Breast epithelium (tissue), 4 donors: ENCODE measurements around the gene SNIP1. TPM values are rescaled to one million over a fixed set of nuclear protein-coding genes. Genes with fewer than 3 reads are reported as not detected.
A peak's percentile ranks its signal among the peaks of the same experiment; 100 is the strongest.

Source experiments
- DNase-seq, 2 donors: peaks; one replicate each; pipeline ENCODE4 v3.0.0-alpha.2; 2019; ENCODE audit warnings: low spot score in 2 of 2
- H3K27ac ChIP-seq, 2 donors: fragments of 200-600 bp; sonication (generic) in 1 of 2; one replicate each; pipeline ENCODE4 v1.5.1; 2016 to 2019; ENCODE audit warnings: mild to moderate bottlenecking in 1 of 2
- H3K27me3 ChIP-seq, 2 donors: fragments of 200-600 bp; sonication (generic) in 1 of 2; one replicate each; pipeline versions ENCODE4 v1.5.1 to v1.6.0; 2017 to 2019; ENCODE audit warnings: control low read depth in 1 of 2, mild to moderate bottlenecking in 1 of 2
- H3K36me3 ChIP-seq: fragments of 200-600 bp; one replicate; pipeline ENCODE4 v1.5.1; 2019
- H3K4me1 ChIP-seq, 2 donors: fragments of 200-600 bp; sonication (generic); one replicate each; pipeline ENCODE4 v1.5.1; 2016 to 2019; ENCODE audit warnings: control low read depth in 1 of 2
- H3K4me3 ChIP-seq, 3 donors: fragments of 200-600 bp; sonication (generic); 1 replicate in 2 of 3; 2 replicates in 1 of 3; pipeline ENCODE4 v1.5.1; 2016 to 2019; ENCODE audit warnings: mild to moderate bottlenecking in 3 of 3, moderate library complexity in 2 of 3
- H3K9me3 ChIP-seq, 2 donors: fragments of 200-600 bp; sonication (generic) in 1 of 2; one replicate each; pipeline ENCODE4 v1.5.1; 2016 to 2019; ENCODE audit warnings: control low read depth in 1 of 2
- POLR2A ChIP-seq: fragments of 450-650 bp; IDR thresholded peaks from one replicate; pipeline ENCODE4 v1.6.1; 2016; ENCODE audit warnings: antibody characterized with exemption, mild to moderate bottlenecking, moderate library complexity
- POLR2AphosphoS5 ChIP-seq, 3 donors: sonication (generic); formaldehyde crosslinking; IDR thresholded peaks; one replicate each; pipeline ENCODE4 v1.6.1; 2017; ENCODE audit warnings: antibody characterized with exemption in 3 of 3
- intact Hi-C: fragments of 100-400 bp; cut with DNase I; formaldehyde crosslinking; loops from one replicate; pipeline ENCODE4 v1.15.1; 2023; ENCODE audit warnings: low total_unique reads
- total RNA-seq, 3 donors: library from RNA; depleted of rRNA; stranded (reverse); fragments of >200 nt; gene quantifications; one replicate each; pipeline ENCODE4 v1.1.0, GENCODE V29; 2016
- TF ChIP-seq, protein P1 (sequence below), 3 donors: fragments of 450-650 bp; IDR thresholded peaks; one replicate each; pipeline ENCODE4 v1.5.1; 2016 to 2017; ENCODE audit warnings: antibody characterized with exemption in 3 of 3, mild to moderate bottlenecking in 3 of 3, moderate library complexity in 3 of 3

The SNIP1 gene
- total RNA-seq, 3 donors from 2014 or later, result 11.4 to 22.7 (median 14.7) TPM

DNA sequence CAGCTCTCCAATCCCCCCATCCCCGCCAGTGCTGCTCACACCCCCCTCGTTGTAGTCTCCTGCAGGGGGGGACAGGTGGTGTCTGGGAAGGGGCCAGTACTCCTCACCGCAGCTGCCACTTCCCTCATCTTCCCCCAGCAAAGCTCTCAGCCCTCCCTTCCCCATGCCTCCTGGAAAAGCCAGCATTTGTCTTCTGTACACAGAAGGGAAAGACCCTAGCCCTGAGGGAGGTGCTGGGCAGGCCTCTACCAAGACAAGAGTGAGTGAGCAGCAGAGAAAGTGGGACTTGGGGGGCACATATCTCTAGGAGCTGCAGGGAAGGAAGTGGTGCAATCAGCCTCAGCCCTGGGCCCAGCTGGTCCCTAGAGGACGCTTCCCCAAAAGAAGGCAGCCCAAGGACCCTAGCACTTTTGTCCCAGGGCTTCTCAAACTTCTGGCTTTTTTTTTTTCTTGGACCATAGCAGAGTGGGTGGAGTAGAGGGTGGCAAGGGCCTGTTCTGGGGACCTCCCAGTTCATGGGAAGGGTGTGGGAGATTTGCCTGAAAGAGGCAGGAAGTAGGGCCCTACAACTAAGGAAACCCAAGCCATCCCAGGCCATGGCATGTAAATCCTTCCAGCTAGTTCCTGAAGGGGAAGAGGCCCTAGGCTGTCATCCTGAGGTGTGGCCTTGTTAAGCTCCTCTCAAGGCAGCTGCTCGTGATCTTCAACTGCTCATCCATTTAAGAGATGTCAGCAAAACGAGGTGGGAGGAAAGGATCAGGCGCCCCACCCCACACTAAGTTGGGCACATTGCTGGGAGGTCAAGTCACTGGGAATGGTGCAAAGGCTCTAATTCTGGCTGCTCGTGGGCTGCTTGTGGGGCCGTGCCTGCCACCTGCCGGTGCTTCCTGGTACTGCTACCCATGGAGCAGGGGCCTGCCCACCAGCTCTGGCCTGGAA lies 67.1 kb downstream of the SNIP1 start:
- peak; percentile 65 to 77 for DNase-seq
- Histone ChIP-seq H3K27me3 (no peaks in the 10 kb centered on the region), H3K4me3 (no peak overlapping the region), H3K27ac (peak overlapping the region; percentile 94 to 99), H3K4me1 (peaks cover 15 to 37% of the 10 kb centered on the region in 2 donors), H3K36me3 (peaks cover 9% of the 10 kb centered on the region), H3K9me3 (no peaks in the 10 kb centered on the region)
- TF ChIP-seq POLR2A (no peak), POLR2AphosphoS5 (IDR thresholded peaks at IDR 0.05) (peak in 2 of 3 donors; percentile 45 to 63)
- TF ChIP-seq, protein P1, sequence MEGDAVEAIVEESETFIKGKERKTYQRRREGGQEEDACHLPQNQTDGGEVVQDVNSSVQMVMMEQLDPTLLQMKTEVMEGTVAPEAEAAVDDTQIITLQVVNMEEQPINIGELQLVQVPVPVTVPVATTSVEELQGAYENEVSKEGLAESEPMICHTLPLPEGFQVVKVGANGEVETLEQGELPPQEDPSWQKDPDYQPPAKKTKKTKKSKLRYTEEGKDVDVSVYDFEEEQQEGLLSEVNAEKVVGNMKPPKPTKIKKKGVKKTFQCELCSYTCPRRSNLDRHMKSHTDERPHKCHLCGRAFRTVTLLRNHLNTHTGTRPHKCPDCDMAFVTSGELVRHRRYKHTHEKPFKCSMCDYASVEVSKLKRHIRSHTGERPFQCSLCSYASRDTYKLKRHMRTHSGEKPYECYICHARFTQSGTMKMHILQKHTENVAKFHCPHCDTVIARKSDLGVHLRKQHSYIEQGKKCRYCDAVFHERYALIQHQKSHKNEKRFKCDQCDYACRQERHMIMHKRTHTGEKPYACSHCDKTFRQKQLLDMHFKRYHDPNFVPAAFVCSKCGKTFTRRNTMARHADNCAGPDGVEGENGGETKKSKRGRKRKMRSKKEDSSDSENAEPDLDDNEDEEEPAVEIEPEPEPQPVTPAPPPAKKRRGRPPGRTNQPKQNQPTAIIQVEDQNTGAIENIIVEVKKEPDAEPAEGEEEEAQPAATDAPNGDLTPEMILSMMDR (IDR thresholded peaks at IDR 0.05), result peak; percentile 97 to 98 (median 98)
- intact Hi-C loops, result no loop called here

DNA sequence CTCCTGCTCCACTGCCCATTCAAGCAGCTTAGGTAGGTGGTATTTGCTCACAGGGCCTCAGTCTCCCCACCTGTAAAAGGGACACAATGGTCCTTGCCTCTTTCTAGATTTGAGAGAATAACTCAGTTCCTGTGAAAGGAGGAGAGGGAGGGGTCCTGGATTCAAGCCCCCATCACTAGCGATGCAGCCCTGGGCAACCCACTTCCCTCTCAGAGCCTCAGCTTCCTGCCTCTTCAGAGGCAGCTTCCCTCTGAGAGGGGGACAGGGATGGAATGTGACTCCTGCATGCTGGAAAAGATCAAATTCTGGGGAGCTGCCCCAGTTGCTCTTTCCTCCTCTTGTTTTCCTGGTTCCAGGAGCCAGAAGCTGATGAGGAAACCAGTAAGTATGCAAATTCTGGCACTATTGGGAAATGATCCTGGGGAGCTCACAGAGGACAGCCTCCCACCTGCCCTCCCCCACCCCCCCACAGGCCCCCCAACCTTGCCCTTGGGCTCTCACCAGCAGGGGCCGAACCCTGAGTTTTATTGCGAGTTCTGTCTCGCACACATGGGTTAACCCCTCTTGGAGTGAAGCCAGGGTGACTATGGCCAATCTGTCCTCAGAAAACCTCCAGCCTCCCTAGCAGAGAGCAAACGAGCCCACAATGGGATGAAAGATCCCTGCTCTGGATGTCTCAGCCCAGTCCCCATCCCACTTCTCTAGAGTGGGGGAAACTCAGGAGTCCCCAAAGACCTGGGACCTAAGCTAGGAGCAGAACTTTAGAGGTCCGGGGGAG lies 68.0 kb downstream of the SNIP1 start:
- DNase-seq, result no peak
- H3K27ac ChIP-seq, result peak overlapping the region; percentile 94 to 99
- H3K9me3 ChIP-seq, result no peaks in the 10 kb centered on the region
- no peaks in the 10 kb centered on the region for H3K27me3 ChIP-seq
- no peak overlapping the region for H3K4me3 ChIP-seq
- peaks cover 15 to 37% of the 10 kb centered on the region in 2 donors for H3K4me1 ChIP-seq
- intact Hi-C loops, result no loop called here
- TF ChIP-seq POLR2AphosphoS5 (IDR thresholded peaks at IDR 0.05), result no peak
- no peak for TF ChIP-seq POLR2A
- TF ChIP-seq, protein P1 (IDR thresholded peaks at IDR 0.05), result no peak
- H3K36me3 ChIP-seq, result peaks cover 9% of the 10 kb centered on the region

Other genes starting within 250 kb of the SNIP1 start
- gene ZC3H12A, start 79.7 kb downstream of the SNIP1 start, total RNA-seq, result 10 to 100 TPM in 2 of 3 donors, 1 to 10 TPM in 1; 5.8 to 82.8 (median 76.7) TPM
- gene MEAF6, start 39.5 kb downstream of the SNIP1 start, total RNA-seq, result 100 to 1,000 TPM in 1 of 3 donors, 10 to 100 TPM in 2; 78.2 to 140 (median 87.2) TPM
- gene DNALI1, start 2.6 kb upstream of the SNIP1 start, total RNA-seq, result 10 to 100 TPM in 2 of 3 donors, 1 to 10 TPM in 1; 4.6 to 29.4 (median 20.6) TPM
- gene GNL2, start 41.6 kb upstream of the SNIP1 start, total RNA-seq, result 10 to 100 TPM; 36.8 to 71.8 (median 63.1) TPM
- 10 to 100 TPM in 1 of 3 donors, 1 to 10 TPM in 2; 6.9 to 13.0 (median 8.9) TPM for gene RSPO1, start 80.6 kb upstream of the SNIP1 start, total RNA-seq
- gene CDCA8, start 138.2 kb upstream of the SNIP1 start, total RNA-seq, result 1 to 10 TPM in 2 of 3 donors, under 1 TPM in 1; 0.15 to 1.4 (median 1.3) TPM
- gene EPHA10, start 210.8 kb upstream of the SNIP1 start, total RNA-seq, result 1 to 10 TPM in 1 of 3 donors, under 1 TPM in 1, not detected in 1; 0.73 to 2.6 TPM
- gene MANEAL, start 239.6 kb upstream of the SNIP1 start, total RNA-seq, result 1 to 10 TPM in 2 of 3 donors, under 1 TPM in 1; 0.64 to 3.7 (median 2.9) TPM